GM21717 (cell line): ENCODE data around the gene DSG4.

Experiments used
- ATAC-seq: cut with Tn5 transposase; IDR thresholded peaks from one replicate; pipeline ENCODE4 v1.9.1; 2021; ENCODE audit warnings: mild to moderate bottlenecking, moderate library complexity; ENCODE audit not compliant: unreplicated experiment

DSG4 gene

GRCh38 chr18:31446854-31447253 is 70.3 kb downstream of the DSG4 start:
- ATAC-seq = no peak

GRCh38 chr18:31447530-31448191 is 71.1 kb downstream of the DSG4 start, which contains the start of gene DSG3:
Gene DSG3, plus strand, starts transcription at chr18:31447741. Its CDS starts 137 bp downstream, at chr18:31447878.
- ATAC-seq = no peak

- no peak for ATAC-seq
Observed at GRCh38 chr18:31450409-31450808, 73.8 kb downstream of the DSG4 start.

- no peak for ATAC-seq
Observed at GRCh38 chr18:31451625-31452024, 75.0 kb downstream of the DSG4 start.

GRCh38 chr18:31454066-31454708 is 77.6 kb downstream of the DSG4 start:
- no peak for ATAC-seq
